ENCODE results near the gene PCDHGA1.
A peak's percentile ranks its signal among the peaks of the same experiment; 100 is the strongest.

The PCDHGA1 gene

DNA sequence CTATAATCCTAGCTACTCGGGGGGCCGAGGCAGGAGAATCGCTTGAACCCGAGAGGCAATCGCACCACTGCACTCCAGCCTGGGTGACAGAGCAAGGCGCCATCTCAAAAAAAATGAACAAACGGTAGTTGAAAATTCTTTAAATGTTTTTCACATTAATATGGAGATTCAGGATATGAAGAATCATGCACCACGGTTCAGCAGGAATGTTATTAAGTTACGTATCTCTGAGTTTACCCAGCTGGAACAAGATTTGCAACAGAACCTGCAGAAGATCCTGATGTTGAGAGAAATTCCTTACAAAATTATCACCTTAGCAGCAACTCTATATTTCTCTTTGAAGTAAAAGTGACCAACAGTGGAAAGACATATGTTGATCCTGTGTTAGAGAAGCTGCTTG, 110.0 kb downstream of the PCDHGA1 start:
- DNase-seq (ENCODE audit: insufficient read length, low spot score) = no peak
- FAIRE-seq = no peak
- TF ChIP-seq, protein P1, sequence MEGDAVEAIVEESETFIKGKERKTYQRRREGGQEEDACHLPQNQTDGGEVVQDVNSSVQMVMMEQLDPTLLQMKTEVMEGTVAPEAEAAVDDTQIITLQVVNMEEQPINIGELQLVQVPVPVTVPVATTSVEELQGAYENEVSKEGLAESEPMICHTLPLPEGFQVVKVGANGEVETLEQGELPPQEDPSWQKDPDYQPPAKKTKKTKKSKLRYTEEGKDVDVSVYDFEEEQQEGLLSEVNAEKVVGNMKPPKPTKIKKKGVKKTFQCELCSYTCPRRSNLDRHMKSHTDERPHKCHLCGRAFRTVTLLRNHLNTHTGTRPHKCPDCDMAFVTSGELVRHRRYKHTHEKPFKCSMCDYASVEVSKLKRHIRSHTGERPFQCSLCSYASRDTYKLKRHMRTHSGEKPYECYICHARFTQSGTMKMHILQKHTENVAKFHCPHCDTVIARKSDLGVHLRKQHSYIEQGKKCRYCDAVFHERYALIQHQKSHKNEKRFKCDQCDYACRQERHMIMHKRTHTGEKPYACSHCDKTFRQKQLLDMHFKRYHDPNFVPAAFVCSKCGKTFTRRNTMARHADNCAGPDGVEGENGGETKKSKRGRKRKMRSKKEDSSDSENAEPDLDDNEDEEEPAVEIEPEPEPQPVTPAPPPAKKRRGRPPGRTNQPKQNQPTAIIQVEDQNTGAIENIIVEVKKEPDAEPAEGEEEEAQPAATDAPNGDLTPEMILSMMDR (IDR thresholded peaks at IDR 0.05; ENCODE audit: insufficient read depth, missing control alignments) = no peak

DNA sequence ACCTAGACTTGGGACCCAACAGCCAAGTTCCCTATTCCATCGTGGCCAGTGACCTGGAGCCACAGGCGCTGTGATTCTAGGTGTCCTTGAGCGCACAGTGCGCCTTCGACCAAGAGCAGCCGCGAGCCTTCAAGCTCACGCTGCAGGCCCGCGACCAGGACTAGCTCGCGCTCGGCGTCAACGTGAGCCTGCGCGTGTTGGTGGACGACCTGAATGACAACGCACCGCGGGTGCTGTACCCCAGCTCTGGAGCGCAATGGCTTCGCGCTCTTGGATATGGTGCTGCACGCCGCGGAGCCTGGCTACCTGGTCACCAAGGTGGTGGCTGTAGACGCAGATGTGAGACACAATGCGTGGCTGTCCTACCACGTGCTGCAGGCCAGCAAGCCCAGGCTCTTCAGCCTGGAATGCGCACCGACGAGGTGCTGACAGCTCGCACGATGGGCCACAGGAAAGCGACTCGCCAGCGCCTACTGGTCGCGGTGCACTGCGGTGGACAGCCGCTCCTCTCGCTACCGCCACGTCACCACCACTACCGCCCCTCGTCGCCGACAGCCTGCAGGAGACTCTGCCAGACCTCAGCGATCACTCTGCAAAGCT, 111.4 kb downstream of the PCDHGA1 start:
- DNase-seq (ENCODE audit: insufficient read length, low spot score) (no peak), FAIRE-seq (no peak)
- TF ChIP-seq, protein P1 (IDR thresholded peaks at IDR 0.05; ENCODE audit: insufficient read depth, missing control alignments) = no peak

DNA sequence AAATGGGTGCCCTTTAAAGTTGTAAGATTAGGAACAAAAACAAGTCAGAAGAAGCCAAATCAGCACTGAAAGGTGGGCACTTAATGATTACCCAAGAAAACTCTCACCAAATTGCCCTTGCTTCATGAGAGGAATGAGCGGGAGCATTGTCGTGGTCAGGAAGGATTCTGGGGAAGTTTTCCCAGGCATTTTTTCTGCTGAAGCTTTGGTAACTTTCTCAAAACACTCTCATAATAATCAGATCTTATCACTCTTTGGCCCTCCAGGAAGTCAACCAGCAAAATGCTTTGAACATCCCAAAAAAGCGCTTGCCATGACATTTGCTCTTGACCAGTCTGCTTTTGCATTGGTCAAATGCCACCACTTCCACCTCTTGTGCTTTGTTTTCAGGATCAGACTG, 135.0 kb downstream of the PCDHGA1 start:
- no peak for DNase-seq (ENCODE audit: insufficient read length, low spot score)
- FAIRE-seq = no peak
- TF ChIP-seq, protein P1 (IDR thresholded peaks at IDR 0.05; ENCODE audit: insufficient read depth, missing control alignments) = no peak

DNA sequence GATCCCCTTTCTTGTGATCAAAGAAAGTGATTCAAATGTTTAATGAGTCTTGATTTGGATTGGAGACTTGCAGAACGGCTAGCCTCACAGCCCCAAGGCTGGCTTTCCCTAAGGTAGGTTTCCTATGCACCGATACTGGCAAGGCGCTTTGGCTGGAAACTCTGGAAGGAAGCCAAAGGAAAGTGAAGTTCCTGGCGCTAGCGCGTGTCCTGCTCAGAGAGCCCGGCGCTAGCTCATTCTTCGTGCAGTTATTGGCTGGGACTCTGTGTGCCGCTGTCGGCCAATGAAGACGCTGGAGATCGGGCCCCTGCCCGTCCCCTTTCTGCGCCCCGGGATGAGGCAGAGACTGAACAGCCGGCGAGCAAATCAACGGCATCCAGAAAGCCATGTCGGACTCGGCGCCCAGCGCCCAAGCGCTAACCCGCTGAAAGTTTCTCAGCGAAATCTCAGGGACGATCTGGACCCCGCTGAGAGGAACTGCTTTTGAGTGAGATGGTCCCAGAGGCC, 145.4 kb downstream of the PCDHGA1 start, which contains the start of gene PCDHGC3:
Gene PCDHGC3 (plus strand): TSS at position 342 of the 507 bp plus-strand sequence. CDS start 151 bp downstream, at position 493.
- TF ChIP-seq, protein P1 (IDR thresholded peaks at IDR 0.05; ENCODE audit: insufficient read depth, missing control alignments) = peak; percentile 2
- peak; percentile 46 for DNase-seq (ENCODE audit: insufficient read length, low spot score)
- no peak for FAIRE-seq

DNA sequence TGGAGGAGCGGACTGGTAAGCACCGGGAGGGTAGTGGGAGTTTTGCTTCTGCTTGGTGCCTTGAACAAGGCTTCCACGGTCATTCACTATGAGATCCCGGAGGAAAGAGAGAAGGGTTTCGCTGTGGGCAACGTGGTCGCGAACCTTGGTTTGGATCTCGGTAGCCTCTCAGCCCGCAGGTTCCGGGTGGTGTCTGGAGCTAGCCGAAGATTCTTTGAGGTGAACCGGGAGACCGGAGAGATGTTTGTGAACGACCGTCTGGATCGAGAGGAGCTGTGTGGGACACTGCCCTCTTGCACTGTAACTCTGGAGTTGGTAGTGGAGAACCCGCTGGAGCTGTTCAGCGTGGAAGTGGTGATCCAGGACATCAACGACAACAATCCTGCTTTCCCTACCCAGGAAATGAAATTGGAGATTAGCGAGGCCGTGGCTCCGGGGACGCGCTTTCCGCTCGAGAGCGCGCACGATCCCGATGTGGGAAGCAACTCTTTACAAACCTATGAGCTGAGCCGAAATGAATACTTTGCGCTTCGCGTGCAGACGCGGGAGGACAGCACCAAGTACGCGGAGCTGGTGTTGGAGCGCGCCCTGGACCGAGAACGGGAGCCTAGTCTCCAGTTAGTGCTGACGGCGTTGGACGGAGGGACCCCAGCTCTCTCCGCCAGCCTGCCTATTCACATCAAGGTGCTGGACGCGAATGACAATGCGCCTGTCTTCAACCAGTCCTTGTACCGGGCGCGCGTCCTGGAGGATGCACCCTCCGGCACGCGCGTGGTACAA, 146.0 kb downstream of the PCDHGA1 start:
- no peak for DNase-seq (ENCODE audit: insufficient read length, low spot score)
- FAIRE-seq = no peak
- TF ChIP-seq, protein P1 (IDR thresholded peaks at IDR 0.05; ENCODE audit: insufficient read depth, missing control alignments) = no peak

DNA sequence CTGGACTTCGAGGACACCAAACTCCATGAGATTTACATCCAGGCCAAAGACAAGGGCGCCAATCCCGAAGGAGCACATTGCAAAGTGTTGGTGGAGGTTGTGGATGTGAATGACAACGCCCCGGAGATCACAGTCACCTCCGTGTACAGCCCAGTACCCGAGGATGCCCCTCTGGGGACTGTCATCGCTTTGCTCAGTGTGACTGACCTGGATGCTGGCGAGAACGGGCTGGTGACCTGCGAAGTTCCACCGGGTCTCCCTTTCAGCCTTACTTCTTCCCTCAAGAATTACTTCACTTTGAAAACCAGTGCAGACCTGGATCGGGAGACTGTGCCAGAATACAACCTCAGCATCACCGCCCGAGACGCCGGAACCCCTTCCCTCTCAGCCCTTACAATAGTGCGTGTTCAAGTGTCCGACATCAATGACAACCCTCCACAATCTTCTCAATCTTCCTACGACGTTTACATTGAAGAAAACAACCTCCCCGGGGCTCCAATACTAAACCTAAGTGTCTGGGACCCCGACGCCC, 146.8 kb downstream of the PCDHGA1 start:
- no peak for FAIRE-seq
- DNase-seq (ENCODE audit: insufficient read length, low spot score) = no peak
- TF ChIP-seq, protein P1 (IDR thresholded peaks at IDR 0.05; ENCODE audit: insufficient read depth, missing control alignments) = no peak

All from D721Med (cell line).